IPS-NIHi11 (cell line): ENCODE data around the gene GNAI2.

Experiments used
- DNase-seq: peaks from one replicate; pipeline ENCODE4 v3.0.0; 2012; ENCODE audit warnings: mixed read lengths, low spot score

Gene GNAI2

GRCh38 chr3:50235716-50236483 lies at the start of gene GNAI2:
TSS of gene GNAI2 (plus strand) at chr3:50236204. CDS start at chr3:50236336, 132 bp downstream.
- peak; percentile 96 for DNase-seq

DNA sequence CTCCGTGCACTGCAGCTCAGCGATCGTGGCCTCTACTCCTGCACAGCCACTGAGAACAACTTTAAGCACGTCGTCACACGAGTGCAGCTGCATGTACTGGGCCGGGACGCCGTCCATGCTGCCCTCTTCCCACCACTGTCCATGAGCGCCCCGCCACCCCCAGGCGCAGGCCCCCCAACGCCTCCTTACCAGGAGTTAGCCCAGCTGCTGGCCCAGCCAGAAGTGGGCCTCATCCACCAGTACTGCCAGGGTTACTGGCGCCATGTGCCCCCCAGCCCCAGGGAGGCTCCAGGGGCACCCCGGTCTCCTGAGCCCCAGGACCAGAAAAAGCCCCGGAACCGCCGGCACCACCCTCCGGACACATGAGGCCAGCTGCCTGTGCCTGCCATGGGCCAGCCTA lies 48.3 kb upstream of the GNAI2 start:
- no peak for DNase-seq

DNA sequence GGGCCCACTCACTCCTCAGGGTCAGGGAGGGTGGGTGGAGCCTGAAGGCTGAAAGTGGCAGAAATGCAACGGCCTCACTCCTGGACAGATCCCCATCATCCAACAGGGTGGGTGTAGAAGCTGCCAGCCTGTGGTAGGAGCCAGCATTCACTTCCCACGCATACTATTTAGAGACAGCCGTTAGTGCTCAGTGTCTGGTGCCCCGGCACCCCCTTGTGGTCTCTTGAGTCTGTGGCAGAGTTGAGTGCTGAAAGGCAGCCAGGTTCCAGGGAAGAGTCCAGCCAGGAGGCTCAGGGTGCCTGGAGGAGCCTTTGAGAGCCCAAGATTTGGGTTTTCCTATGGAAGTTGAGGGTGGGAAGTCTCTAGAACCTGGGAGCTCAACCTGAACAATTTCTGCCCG lies 46.7 kb upstream of the GNAI2 start:
- DNase-seq = peak; percentile 80

DNA sequence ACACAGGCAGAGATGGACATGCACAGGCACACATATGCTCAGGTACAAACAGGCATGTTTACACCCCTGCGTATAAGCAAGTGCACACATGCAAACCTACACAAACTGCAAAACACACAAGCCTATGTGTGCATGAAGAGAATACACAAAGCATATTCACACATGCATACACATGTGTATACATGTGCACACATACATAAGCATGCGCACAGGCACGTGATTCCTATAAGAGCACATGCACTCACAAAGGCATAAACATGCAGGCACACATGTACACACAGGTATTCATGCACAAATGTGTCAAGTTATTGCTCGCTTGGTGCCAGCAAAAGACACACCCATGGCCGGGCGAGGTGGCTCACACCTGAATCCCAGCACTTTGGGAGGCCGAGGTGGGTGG lies 46.0 kb upstream of the GNAI2 start:
- DNase-seq = no peak

- no peak for DNase-seq
Observed at GRCh38 chr3:50190936-50191660, 44.9 kb upstream of the GNAI2 start, which contains the start of gene GNAT1. TSS of gene GNAT1 (plus strand) at chr3:50191610. CDS start at chr3:50191726, 116 bp downstream.

GRCh38 chr3:50192124-50192523 lies 43.9 kb upstream of the GNAI2 start:
- no peak for DNase-seq

- DNase-seq = peak; percentile 78
Observed at GRCh38 chr3:50192689-50193141, 43.3 kb upstream of the GNAI2 start.

DNA sequence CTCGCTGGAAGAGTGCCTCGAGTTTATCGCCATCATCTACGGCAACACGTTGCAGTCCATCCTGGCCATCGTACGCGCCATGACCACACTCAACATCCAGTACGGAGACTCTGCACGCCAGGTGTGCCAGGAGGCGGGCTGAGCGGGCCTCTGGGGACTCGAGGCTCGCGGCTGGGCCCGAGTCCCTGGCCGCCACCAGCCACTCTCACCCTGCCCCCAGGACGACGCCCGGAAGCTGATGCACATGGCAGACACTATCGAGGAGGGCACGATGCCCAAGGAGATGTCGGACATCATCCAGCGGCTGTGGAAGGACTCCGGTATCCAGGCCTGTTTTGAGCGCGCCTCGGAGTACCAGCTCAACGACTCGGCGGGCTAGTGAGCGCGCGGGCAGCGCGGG lies 42.7 kb upstream of the GNAI2 start:
- no peak for DNase-seq

- no peak for DNase-seq
Observed at GRCh38 chr3:50193746-50194127, 42.3 kb upstream of the GNAI2 start.

GRCh38 chr3:50194128-50194902 lies 41.7 kb upstream of the GNAI2 start:
- DNase-seq = peak; percentile 88

DNA sequence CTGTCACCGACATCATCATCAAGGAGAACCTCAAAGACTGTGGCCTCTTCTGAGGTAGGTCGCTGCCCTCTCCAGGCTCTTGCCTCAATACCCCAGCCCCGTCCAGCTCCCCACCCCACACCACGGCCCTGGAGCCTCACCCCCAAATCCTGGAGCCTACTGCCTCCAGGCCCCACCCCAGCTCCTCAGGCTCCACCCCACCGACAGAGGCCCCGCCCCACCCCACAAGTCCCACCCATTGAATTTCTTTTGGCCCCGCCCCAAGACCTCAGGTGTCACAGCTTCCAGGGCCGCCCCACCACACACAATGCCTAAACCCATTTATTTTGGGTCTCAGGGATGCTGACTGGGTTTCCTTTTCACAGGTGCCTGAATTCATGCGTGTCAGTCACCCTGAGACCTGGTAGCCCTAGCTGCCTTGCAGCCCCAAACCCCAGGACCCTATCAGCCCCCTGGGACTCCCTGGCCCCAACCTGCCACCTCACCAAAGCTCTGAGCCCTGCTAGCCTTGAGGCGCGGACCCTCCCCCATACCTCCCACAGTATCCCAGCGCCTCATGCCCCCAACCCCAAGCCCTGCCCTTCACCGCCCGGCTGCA lies 41.0 kb upstream of the GNAI2 start:
- peak; percentile 87 for DNase-seq

- DNase-seq = no peak
Observed at GRCh38 chr3:50195501-50196252, 40.3 kb upstream of the GNAI2 start.

DNA sequence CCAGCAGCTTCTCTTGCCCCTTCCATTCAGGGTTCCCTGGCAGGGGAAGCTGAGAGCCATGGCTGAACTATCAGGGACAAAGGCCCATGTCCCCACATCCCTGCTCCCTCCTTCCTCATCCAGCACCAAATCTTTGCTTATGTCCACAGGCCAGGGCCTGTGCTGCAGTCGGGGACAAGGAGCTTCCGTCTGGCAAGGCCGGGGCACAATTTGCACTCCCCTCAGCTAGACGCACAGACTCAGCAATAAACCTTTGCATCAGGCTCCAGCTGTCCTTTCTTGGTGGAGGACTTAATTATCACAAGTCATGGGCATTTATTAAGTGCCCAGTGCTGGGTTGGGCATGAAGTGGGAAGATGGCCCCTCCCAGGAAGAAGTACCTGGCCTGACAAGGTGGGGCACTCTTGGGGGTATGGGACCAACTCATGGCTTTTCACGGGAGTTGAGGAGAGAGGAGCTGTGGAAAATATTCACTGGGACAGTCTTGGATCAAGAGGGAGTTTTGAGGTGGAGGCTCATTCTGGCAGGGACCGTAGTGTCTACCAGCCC lies 39.7 kb upstream of the GNAI2 start:
- no peak for DNase-seq

DNA sequence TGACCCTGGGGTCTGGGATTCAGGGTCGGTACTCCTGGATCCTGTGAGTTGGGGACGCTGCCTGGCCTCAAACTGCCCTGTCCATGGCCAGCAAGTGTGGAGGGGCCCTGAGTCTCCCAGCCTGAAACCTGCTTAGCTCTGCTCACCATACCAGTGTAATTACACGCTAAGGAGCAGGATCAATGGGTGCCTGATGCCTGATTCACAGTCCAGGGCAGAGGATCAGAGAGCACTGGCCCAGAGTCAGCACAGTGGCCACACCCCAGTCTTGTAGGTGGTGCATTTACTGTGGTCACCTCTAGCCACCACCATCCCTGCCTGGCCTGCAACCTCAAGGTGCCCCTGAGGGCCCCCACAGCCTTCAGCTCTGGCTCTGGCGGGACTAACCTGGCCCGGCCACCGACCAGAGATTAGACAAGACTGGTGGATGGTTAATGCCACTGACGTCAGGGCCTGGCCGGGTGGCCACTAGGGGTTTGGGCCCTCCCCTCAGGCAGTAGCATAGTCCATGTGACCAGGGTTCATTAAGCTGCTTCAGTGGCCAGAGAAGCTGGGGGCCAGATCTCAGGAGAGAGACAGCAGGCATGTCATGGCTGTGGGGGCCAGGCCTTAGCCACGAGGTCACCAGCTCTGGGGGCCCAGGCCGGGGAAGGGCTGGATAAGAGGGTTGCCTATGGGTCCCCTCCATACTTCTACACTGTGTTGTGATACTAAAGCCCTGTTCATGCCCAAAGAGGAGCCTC lies 34.3 kb upstream of the GNAI2 start:
- no peak for DNase-seq

DNA sequence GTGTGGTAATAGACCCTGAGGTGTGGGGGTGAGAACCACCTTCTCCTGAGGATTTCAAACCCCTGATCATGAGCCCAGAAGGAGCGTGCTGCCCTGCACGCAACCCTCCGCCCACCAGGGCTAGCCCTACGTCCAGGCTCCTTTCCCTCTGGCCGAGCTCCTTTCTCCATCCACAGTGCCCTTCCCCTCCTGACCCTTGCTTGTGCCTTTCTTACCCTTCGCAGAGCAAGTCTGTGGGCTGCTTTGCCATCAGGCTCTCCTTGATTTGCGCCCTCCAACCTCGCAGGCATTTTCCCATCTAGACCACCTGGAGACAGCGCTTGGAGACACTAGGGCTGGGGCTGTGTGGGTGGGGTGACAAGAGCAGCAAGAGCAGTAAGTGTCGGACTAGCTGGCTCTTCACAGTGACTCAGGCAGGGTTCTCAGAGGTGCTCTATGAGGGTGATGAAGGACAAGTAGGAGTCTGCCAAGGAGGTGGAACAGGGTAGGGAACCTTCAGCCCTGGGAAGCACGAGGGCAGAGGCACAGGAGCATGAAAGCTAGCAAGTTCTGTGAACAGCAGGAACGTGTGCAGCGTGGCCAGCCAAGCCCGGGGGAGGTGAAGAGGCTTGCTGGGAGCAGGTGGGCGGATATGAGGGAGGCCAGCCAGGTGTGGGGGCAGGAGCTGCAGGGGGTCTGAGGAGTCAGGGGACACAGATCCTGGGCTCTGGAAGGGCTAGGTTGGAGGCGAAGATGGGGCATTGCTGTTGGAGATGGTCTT lies 33.5 kb upstream of the GNAI2 start:
- no peak for DNase-seq

- no peak for DNase-seq
Observed at GRCh38 chr3:50203113-50203808, 32.7 kb upstream of the GNAI2 start.

DNA sequence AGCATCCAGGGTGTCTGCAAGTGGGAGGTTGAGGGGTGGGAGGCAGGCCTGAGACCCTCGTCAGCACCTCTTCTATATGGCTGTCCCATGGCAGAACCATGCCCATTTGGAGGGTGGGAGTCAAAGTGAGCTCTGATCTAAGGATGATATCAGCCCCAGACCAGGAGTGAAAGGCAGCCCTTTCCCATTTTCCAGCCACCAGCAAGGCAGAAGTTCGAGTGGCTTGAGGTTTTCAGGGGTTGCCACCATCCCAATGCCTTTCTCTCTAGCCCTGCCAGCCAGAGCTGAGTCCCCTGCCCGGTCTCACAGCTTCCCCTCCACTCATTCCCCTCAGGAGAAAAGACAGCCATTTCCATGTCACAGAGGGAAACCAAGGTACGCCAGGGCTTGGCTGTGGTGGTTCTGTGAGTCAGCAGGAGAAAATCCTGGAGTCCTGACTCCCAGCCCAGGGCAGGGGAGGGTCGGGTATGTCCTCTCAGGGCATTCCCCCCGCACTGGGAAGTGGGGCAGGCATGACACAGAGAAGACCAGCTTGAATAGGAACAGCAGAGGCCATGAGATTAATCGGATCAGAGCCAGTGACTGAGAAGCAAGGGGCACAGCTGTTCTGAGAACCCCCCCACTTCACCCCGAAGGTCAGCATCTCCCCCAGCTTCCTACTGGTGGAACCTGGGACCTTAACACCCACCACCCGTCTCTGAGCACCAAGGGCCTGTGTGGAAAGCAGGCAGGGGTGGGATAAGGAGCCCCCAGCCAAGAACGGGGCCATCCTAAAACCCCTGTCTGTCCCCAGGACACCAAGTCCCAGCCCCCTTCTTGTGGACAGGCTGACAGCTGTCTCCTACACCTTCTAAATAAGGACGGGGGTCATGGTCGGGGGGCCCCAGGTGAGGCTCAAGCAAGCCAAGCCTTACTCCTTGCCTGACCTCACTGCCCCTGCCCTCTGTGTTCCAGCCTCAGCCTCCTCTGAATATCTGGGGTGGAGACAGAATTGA lies 31.9 kb upstream of the GNAI2 start:
- no peak for DNase-seq
